GM19328 (cell line): ENCODE results near the gene OR1N1.
"Not testable (repeated sequence)": the region's sequence is repeated elsewhere in the genome, so short reads cannot be mapped to it uniquely, and the experiment has no call there.

Experiments used
- ATAC-seq: cut with Tn5 transposase; IDR thresholded peaks from one replicate; pipeline ENCODE4 v1.9.1; 2021; ENCODE audit warnings: mild to moderate bottlenecking, moderate library complexity; ENCODE audit not compliant: unreplicated experiment

OR1N1 gene, protein sequence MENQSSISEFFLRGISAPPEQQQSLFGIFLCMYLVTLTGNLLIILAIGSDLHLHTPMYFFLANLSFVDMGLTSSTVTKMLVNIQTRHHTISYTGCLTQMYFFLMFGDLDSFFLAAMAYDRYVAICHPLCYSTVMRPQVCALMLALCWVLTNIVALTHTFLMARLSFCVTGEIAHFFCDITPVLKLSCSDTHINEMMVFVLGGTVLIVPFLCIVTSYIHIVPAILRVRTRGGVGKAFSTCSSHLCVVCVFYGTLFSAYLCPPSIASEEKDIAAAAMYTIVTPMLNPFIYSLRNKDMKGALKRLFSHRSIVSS

DNA sequence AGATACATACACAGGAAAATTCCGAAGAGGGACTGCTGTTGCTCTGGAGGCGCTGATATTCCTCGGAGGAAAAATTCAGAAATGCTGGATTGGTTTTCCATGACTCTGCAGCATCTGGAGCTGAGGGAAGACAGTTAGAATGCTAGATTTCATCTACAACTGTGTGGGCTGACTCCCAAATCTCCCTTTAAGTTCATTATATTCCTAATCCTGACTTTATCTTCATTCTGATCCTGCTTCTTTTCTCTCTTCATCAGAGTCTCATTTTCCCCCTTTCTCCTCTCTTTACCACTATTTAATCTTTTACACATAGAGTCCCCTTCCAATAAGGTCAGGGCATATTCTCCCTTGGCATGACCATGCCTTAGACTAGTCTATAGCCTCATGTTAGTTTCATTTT, at the start of gene OR1N1:
Gene OR1N1 (minus strand): TSS at position 101 of the 400 bp plus-strand sequence. CDS start 0 bp downstream, at position 101.
- ATAC-seq, result no peak

DNA sequence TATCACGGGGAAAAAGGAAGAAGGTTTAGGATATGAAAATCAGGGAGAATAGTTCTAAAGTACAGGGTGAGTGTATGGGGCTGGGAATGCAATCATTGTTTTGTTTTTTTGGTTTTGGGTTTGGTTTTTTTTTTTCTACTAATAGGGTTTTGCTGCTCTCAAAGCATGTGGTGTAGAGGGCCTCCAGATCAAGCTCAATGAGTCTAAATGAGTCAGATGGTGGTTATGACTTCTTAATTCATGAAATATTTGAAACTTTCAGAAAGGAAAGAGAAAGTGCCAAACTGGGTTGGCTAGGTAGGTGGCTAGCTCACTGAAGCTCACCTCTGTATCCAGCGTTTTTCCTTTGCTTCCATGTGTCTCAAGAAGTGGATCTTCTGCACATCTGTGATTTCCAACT, 45.4 kb upstream of the OR1N1 start:
- no peak for ATAC-seq

DNA sequence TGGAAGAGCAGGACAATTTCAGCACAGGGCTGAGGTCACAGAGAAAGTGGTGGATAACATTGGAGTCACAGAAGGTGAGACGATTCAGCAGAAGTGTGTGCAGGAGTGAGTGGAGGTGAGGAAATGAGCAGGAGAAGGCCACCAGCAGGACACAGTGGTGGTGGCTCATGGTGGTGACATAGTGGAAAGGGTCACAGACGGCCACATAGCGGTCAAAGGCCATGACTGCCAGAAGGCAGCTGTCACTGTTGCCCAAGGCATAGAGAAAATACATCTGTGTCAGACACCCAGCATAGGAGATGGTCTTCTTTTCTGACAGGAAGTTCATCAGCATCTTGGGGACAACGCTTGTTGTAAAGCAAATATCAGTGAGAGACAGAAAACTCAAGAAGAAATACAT, 40.8 kb upstream of the OR1N1 start:
- ATAC-seq, result no peak

DNA sequence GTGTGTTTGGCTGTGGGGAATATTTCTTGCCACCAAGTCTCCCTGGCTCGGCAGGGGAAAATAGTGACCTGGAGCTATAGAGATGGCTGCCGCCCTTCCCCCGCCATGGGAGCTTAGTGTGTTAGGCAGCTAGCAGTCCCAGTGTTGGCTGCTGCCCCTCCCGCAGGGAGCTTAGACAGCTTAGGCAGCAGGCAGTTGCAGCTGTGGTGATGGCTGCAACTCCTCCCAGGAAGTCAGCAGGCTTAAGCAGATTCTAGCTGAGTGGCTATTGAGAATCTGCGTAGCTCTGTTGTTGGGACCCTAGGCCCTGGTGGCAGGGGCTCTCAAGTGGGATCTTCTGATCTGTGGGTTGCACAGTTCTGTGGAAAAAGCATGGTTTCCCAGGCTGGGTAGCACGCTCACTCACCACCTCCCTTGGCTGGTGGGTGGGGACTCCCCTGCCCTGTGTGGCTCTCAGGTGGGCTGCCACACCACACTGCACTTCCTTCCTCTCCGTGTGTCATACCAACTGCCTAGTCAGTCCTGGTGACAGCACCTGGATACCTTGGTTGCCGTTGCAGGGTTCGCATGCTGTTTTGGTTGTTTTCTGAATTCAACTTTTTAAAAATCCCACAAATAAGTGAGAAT, 35.2 kb upstream of the OR1N1 start:
- no peak for ATAC-seq

DNA sequence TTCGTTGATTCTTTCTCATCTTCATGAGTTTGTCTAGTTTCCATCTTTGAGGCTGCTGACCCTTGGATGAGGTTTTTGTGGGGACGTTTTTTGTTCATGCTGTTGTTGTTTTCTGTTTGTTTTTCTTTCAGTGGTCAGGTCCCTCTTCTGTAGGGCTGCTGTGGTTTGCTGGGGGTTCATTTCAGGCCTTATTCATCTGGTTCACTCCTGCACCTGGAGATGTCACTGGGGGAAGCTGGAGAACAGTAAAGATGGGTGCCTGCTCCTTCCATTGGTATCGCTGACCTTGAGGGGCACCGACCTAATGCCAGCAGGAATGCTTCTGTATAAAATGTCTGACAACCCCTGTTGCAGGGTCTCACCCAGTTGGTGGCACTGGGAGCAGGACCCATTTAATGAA, 34.4 kb upstream of the OR1N1 start:
- no peak for ATAC-seq

DNA sequence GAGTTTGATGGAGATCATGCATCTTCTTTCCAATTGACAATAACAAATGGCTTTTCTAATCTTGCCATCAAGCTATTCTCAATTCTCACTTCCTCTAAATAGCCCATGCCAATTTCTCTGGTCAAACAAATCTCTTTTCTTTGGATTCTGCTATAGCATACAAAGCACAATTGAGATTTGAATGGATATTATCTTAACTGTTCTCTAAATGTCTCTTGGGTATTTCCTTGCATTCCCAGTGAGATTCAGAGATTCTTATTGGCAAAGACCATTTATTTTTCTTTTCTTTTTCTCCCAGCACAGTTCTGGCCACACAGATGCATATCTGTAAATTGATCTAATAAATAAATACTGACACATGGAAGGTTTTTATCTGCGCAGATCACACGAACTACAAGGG, 25.7 kb upstream of the OR1N1 start, which contains the start of gene OR1N2:
Gene OR1N2 (plus strand): TSS at position 301 of the 400 bp plus-strand sequence. CDS start 100 bp downstream, outside the sequence.
- ATAC-seq, result no peak

DNA sequence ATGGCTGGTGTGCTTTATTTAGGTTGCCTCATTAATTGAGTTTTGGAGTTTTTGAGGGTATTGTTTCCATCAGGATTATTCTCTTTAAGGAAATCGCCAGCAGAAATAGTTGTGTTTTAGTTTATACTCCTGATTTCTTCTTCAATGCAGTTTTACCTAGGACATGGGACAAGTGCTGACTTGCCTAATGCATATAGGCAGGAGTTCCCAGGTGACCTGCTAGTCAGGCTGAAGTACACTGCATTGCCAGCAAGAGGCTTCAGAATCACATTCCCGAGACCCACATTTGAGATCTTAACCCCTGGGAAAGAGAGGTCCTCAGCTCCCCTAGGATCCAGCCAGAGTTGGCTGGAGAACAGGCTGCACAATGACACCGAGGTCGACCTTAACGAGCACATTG, 24.3 kb upstream of the OR1N1 start:
- ATAC-seq, result no peak

DNA sequence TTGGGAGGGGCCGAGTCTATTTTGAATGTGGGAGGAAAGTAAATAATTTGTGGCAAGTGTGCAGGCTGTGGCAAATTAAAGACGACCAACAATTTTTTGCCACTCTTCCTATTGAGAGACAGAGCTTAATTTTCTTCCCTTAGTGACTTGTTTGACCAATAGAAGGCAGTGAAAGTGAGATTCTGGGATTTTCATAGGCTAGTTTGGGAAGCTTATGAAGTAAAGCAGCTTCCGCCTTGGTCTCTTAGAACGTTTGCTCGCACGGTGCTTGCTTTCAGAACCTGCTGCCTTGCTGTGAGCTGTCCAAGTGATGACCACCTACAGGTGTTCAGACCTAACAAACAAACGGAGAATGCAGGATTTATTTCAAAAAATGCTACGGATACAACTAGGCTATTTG, 19.1 kb upstream of the OR1N1 start:
- ATAC-seq, result no peak

DNA sequence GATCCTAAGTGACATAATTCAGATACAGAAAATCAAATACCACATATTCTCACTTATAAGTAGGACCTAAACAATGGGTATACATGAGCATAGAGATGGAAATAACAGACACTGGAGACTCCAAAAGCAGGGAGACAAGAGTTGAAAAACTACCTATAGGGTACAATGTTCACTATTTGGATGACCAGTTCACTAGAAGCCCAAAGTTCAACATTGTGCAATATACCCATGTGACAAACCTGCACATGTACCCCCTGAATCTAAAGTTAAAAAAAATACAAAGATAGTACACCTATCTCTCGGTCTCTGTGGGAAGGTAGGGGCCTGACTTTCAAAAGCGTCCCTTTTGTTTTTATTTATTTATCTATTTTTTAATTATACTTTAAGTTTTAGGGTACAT, 11.7 kb upstream of the OR1N1 start:
- ATAC-seq, result no peak

DNA sequence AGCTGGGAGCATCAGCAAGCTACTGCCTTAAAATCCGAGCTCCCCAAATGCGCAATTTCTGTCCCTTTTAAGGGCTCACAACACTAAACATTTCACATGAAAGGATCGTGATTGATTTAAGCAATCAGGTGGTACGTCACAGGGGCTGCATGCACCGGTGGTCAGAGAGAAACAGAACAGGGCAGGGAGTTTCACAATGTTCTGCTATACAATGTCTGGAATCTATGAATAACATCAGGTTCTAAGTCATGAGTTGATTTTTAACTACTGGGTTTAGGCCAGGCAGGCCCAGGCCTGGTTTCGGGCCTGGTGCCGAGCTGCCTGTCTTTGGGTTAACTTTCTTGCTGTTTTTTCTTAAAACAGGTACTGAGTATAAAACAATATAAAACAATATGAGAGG, 10.0 kb upstream of the OR1N1 start:
- not testable (repeated sequence) for ATAC-seq

DNA sequence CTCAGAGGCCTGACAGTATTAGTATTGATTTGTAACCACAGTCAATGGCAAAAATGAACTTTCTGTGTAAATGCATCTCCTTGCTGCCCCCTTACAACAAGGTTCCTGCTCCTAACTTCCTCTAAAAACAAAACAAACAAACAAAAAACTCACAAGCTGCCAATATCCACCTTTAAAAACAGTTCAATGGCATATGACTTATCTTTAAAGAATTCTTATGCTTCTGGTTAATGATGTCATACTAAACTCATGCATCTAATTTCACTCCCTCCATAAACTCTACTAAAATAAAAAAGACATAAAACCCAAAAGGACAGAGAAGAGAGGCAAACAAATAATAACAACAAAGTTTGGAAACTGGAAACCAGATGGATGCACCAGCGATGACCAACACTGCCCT, 9.0 kb upstream of the OR1N1 start:
- no peak for ATAC-seq

DNA sequence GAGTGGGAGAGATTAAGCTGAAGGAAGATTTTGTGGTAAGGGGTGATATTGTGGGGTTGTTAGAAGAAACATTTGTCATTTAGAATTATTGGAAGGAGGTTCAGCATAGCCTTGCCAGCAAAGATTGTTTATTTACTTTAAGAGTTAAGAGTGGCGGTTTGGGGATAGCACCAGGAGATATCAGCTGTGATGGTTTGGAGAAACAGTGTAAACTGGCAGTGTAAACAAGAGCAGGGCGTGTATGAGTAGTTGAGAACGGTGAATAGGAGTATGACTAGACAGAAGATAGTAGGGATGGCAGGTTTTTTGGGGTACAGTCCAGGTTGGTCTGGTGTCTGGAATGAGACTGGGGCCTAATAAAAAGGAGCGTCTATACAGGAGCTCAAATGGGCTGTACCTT, 4.1 kb upstream of the OR1N1 start:
- ATAC-seq, result not testable (repeated sequence)

DNA sequence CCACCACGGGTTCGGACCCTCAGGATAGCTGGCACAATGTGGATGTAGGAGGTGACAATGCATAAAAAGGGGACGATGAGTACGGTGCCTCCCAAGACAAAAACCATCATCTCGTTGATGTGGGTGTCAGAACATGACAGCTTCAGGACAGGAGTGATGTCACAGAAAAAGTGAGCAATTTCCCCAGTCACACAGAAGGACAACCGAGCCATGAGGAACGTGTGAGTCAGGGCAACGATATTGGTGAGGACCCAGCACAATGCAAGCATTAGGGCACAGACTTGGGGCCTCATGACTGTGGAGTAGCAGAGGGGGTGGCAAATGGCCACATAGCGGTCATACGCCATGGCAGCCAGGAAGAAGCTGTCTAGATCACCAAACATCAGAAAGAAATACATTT, 491 bp downstream of the OR1N1 start:
- ATAC-seq, result no peak

DNA sequence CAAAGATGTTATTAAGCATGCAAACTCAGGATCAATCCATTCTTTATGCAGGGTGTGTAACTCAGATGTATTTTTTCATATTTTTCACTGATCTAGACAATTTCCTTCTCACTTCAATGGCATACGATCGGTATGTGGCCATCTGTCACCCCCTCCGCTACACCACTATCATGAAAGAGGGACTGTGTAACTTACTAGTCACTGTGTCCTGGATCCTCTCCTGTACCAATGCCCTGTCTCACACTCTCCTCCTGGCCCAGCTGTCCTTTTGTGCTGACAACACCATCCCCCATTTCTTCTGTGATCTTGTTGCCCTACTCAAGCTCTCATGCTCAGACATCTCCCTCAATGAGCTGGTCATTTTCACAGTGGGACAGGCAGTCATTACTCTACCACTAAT, 7.7 kb downstream of the OR1N1 start:
- ATAC-seq, result no peak

DNA sequence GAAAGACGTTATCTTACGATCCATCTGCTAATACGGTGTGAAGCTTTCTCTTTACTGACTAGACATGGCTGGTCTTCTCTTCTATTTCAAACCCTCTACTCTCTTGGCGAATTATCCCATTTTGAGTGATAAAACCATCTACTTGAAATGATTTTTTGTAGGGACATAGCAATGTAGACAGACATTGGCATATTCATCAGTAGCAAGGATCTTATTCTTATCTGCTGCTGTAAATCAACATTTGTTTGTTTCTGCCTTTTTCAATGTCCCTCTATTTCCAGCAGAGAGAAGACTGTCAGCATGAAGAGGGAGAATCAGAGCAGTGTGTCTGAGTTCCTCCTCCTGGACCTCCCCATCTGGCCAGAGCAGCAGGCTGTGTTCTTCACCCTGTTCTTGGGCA, 8.3 kb downstream of the OR1N1 start, which contains the start of gene OR1J4:
Gene OR1J4 (plus strand): TSS at position 301 of the 400 bp plus-strand sequence. CDS start 0 bp downstream, at position 301.
- ATAC-seq, result no peak

DNA sequence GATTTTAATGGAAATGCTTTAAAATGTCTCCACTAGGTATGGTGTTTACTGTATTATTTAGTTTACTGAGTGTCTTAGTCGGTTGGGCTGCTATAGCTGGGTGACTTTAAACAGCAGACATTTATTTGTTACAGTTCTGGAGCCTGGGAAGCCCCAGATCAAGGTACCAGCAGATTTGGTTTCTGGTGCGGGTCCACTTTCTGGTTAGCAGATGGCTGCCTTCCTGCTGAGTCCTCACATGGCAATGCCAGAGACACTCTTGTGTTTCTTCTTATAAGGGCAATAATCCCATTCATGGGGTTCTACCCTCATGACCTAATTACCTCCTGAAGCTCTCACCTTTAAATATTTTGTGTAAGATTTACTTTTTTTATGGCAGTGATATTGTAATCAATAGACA, 8.9 kb downstream of the OR1N1 start:
- ATAC-seq, result no peak

DNA sequence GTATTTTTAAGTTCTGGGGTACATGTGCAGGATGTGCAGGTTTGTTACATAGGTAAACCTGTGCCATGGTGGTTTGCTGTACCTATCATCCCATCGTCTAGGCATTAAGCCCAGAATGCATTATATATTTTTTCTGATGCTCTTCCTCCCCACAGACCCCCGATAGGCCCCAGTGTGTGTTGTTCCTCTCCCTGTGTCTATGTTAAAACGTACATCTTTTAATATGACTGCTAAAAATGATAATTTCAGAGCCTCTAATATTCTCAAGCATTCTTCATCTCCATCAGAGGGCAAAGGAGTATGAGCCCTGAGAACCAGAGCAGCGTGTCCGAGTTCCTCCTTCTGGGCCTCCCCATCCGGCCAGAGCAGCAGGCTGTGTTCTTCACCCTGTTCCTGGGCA, 16.6 kb downstream of the OR1N1 start, which contains the start of gene OR1J2:
Gene OR1J2 (plus strand): TSS at position 301 of the 400 bp plus-strand sequence. CDS start 0 bp downstream, at position 301.
- no peak for ATAC-seq

DNA sequence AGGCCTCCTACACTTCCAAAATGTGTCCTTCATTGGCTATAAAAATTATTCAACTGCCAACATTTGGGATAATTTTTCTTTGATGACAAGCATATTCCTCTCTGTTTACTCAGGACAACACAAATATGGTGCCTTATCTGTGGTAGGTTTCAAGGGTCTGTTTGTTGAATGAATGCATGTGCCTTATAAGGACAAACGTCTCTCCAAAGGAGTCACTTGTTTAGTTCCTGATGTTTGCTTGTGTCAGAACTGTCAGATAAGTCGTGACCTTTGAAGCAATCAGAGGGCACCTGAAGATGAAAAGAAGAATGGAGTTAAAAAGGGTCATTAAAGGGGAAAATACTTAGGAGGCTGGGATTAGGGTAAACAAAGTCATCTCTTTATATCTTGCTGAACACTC, 20.1 kb downstream of the OR1N1 start:
- ATAC-seq, result no peak

DNA sequence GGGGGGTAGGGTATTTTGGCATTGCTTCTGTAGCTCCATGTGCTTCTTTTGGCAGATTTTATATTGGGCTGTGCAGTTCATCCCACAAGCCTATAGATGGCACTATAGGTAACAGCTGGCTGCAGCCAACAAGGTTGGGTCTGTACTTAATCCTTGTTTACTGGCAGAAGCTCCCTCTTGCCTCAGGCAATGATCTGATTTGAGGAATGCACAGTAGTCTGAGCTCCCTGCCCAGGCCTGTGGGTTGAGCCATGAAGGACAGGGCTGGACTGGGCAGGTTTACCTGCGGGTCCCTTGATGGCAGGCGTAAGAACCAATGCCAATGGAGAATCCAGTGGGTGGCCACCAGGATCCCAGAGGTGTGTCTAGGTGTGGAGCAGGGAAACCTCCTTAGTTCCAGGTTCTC, 28.2 kb downstream of the OR1N1 start:
- no peak for ATAC-seq

DNA sequence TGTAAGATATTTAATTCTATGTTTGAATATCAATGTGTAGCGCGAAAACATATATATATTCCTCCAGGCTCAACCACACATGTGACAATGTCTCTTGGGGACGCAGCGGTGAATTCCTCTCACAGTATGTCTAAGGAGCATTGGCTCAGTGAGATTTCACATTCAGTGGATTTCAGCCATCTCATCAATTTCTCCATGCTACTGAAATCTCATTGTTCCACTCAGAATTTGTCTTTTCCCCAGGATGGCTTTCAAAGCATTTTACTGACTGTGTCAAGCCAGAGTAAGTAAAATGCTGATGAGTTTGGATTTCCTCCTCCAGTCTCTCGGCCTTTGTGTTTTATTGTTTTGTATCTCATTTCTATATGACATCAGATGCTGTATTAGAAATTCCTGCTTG, 48.0 kb downstream of the OR1N1 start:
- ATAC-seq, result no peak

DNA sequence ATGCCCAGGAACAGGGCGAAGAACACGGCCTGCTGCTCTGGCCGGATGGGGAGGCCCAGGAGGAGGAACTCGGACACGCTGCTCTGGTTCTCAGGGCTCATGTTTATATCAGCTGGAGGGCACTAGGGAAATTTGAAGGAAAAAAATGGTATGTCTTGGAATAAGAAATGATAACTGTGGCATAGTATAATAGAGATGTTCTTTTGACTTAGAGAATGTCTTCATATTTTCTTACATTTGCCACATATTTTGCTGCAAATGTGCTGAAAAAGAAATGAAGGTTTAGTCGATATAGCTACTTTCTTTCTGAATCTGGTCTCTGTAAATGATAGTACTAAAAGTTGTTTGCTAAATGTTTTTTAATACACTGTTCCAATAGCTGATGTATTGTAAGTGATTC, 49.3 kb downstream of the OR1N1 start, which contains the start of gene OR1J1:
Gene OR1J1 (minus strand): TSS at position 101 of the 400 bp plus-strand sequence. CDS start 0 bp downstream, at position 101.
- no peak for ATAC-seq

DNA sequence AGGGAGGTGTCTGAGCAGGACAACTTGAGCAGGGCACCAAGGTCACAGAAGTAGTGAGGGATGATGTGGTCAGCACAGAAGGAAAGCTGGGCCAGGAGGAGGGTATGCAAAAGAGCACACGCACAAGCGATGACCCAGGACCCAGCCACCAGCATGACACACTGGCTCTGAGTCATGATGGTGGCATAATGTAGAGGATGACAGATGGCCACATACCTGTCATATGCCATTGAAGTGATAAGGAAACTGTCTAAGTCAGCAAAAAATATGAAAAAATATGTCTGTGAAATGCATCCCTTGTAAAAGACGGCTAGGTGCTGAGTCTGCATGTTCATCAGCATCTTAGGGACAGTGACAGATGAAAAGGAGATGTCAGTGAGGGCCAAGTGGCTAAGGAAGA, 49.7 kb downstream of the OR1N1 start:
- no peak for ATAC-seq
